HG03175 (cell line): ENCODE measurements around the gene MPRIP.

Experiments
- ATAC-seq: cut with Tn5 transposase; IDR thresholded peaks from one replicate; pipeline ENCODE4 v1.9.1; 2021; ENCODE audit warnings: mild to moderate bottlenecking, moderate library complexity; ENCODE audit not compliant: unreplicated experiment

Gene MPRIP

GRCh38 chr17:17050346-17051345 is 8.4 kb downstream of the MPRIP start:
- ATAC-seq = no peak

- ATAC-seq = no peak
Observed at GRCh38 chr17:17051380-17051779, 9.1 kb downstream of the MPRIP start.

- ATAC-seq = no peak
Observed at GRCh38 chr17:17051791-17052461, 9.7 kb downstream of the MPRIP start.

GRCh38 chr17:17052462-17053221 is 10.4 kb downstream of the MPRIP start:
- no peak for ATAC-seq

- no peak for ATAC-seq
Observed at GRCh38 chr17:17053446-17054379, 11.5 kb downstream of the MPRIP start.

GRCh38 chr17:17054636-17055035 is 12.4 kb downstream of the MPRIP start:
- ATAC-seq = no peak

GRCh38 chr17:17055286-17056155 is 13.3 kb downstream of the MPRIP start:
- ATAC-seq = no peak

- no peak for ATAC-seq
Observed at GRCh38 chr17:17056156-17056539, 13.9 kb downstream of the MPRIP start.

GRCh38 chr17:17057057-17057551 is 14.8 kb downstream of the MPRIP start:
- no peak for ATAC-seq

GRCh38 chr17:17058304-17058703 is 16.0 kb downstream of the MPRIP start:
- no peak for ATAC-seq

GRCh38 chr17:17059301-17059890 is 17.1 kb downstream of the MPRIP start:
- no peak for ATAC-seq

- no peak for ATAC-seq
Observed at GRCh38 chr17:17060001-17060922, 18.0 kb downstream of the MPRIP start.

GRCh38 chr17:17060930-17061329 is 18.7 kb downstream of the MPRIP start:
- no peak for ATAC-seq

- ATAC-seq = no peak
Observed at GRCh38 chr17:17061516-17061915, 19.3 kb downstream of the MPRIP start.

- ATAC-seq = no peak
Observed at GRCh38 chr17:17062356-17062755, 20.1 kb downstream of the MPRIP start.

- ATAC-seq = no peak
Observed at GRCh38 chr17:17062866-17063265, 20.6 kb downstream of the MPRIP start.

GRCh38 chr17:17063546-17064122 is 21.4 kb downstream of the MPRIP start:
- no peak for ATAC-seq
